Endothelial cell of umbilical vein (primary cell): ENCODE results near the gene GNAS. TPM values are rescaled to one million over a fixed set of nuclear protein-coding genes. Genes with fewer than 3 reads are reported as not detected.

Source experiments
- BruUV-seq: library from RNA; stranded (reverse); fragments of 400-500 nt; replicated peaks from 2 replicates; lab custom pipeline; 2021; lab: Mats Ljungman, UMichigan
- CTCF ChIA-PET: fragments of 300-600, 350-600 bp; sonication (Branson Sonifier 250); formaldehyde crosslinking; loops from one replicate; lab custom pipeline; 2021; ENCODE audit warnings: antibody characterized with exemption, inconsistent platforms; lab: Charles Lee
- POLR2A ChIA-PET: fragments of 300-600, 350-600 bp; sonication (Branson Sonifier 250); formaldehyde crosslinking; loops from one replicate; lab custom pipeline; 2021; ENCODE audit warnings: antibody characterized with exemption, inconsistent platforms; lab: Charles Lee
- DNase-seq: peaks from one replicate; pipeline ENCODE4 v3.0.0-alpha.2; 2011; ENCODE audit warnings: low read depth, low spot score
- FAIRE-seq: peaks from 2 replicates; lab custom pipeline; 2011; peaks lifted over from hg19 to GRCh38; lab: Jason Lieb, UNC
- H2AFZ ChIP-seq: 2 replicates; pipeline ENCODE4 v1.6.0; 2012; ENCODE audit warnings: low read depth, low read length, control low read depth, inconsistent platforms
- H3K27ac ChIP-seq: 2 replicates; pipeline ENCODE4 v1.5.1; 2011; ENCODE audit warnings: low read depth, mild to moderate bottlenecking, control low read depth, low read length, moderate library complexity; ENCODE audit not compliant: insufficient read depth
- H3K27me3 ChIP-seq, 2 experiments: 2 replicates each; pipeline versions ENCODE4 v1.6.0 to v1.6.1; 2011; ENCODE audit warnings: low read length in 2 of 2, mixed read lengths in 1 of 2; ENCODE audit not compliant: control insufficient read depth in 2 of 2, insufficient read depth in 2 of 2
- H3K36me3 ChIP-seq, 2 experiments: 2 replicates in 1 of 2; 3 replicates in 1 of 2; pipeline ENCODE4 v1.5.1; 2011; ENCODE audit warnings: low read length in 2 of 2, mild to moderate bottlenecking in 1 of 2, moderate library complexity in 1 of 2; ENCODE audit not compliant: control insufficient read depth in 2 of 2, insufficient read depth in 2 of 2; ENCODE audit errors: extremely low read depth in 1 of 2
- H3K4me1 ChIP-seq: 3 replicates; pipeline ENCODE4 v1.5.1; 2011; ENCODE audit warnings: mild to moderate bottlenecking, low read length; ENCODE audit not compliant: control insufficient read depth, insufficient read depth; ENCODE audit errors: extremely low read depth
- H3K4me2 ChIP-seq: 2 replicates; pipeline ENCODE4 v1.6.1; 2011; ENCODE audit warnings: low read length, control low read depth, mixed read lengths; ENCODE audit not compliant: insufficient read depth
- H3K4me3 ChIP-seq, 3 experiments: fragments of 200-600 bp in 1 of 3; sonication (generic), shearing (Covaris generic) in 1 of 3; replicated peaks in 1 of 3; 2 replicates each; pipeline ENCODE4 v1.5.1; 2011 to 2016; ENCODE audit warnings: control low read depth in 3 of 3, low read length in 3 of 3, mild to moderate bottlenecking in 2 of 3, inconsistent platforms in 1 of 3, low read depth in 1 of 3, moderate library complexity in 1 of 3; ENCODE audit not compliant: insufficient read depth in 1 of 3
- H3K79me2 ChIP-seq: 2 replicates; pipeline ENCODE4 v1.6.0; 2012; ENCODE audit warnings: low read length, inconsistent platforms; ENCODE audit not compliant: control insufficient read depth, insufficient read depth
- H3K9ac ChIP-seq: replicated peaks from 2 replicates; pipeline ENCODE3; 2011; ENCODE audit warnings: low read length, control low read depth; ENCODE audit not compliant: insufficient read depth; ENCODE audit errors: extremely low read depth
- H3K9me1 ChIP-seq: replicated peaks from 3 replicates; pipeline ENCODE4 v1.6.0; 2011; ENCODE audit warnings: mild to moderate bottlenecking, low read length; ENCODE audit not compliant: control insufficient read depth, insufficient read depth; ENCODE audit errors: extremely low read depth
- H3K9me3 ChIP-seq: replicated peaks from 2 replicates; pipeline ENCODE4 v1.5.1; 2012; ENCODE audit warnings: low read length, inconsistent platforms; ENCODE audit not compliant: control insufficient read depth, insufficient read depth
- H4K20me1 ChIP-seq: replicated peaks from 2 replicates; pipeline ENCODE3; 2011; ENCODE audit warnings: mild to moderate bottlenecking, low read length; ENCODE audit not compliant: control insufficient read depth, insufficient read depth; ENCODE audit errors: extremely low read depth
- EZH2 ChIP-seq: IDR thresholded peaks from 2 replicates; pipeline ENCODE4 v1.6.1; 2012; ENCODE audit warnings: borderline replicate concordance, low read depth, mild to moderate bottlenecking, moderate library complexity, low read length, inconsistent platforms; ENCODE audit not compliant: severe bottlenecking
- FOS ChIP-seq: IDR thresholded peaks from 2 replicates; pipeline ENCODE4 v1.6.1; 2011; ENCODE audit warnings: mild to moderate bottlenecking, low read length, moderate library complexity, borderline replicate concordance; ENCODE audit not compliant: insufficient read depth
- GATA2 ChIP-seq: IDR thresholded peaks from 2 replicates; pipeline ENCODE4 v1.7.0; 2011; ENCODE audit warnings: low read depth, mild to moderate bottlenecking, moderate library complexity, mixed read lengths, low read length; ENCODE audit not compliant: insufficient read length, insufficient read depth
- JUN ChIP-seq: IDR thresholded peaks from 2 replicates; pipeline ENCODE4 v1.6.1; 2011; ENCODE audit warnings: borderline replicate concordance, low read depth; ENCODE audit not compliant: insufficient read length, insufficient read depth
- MAX ChIP-seq: IDR thresholded peaks from 2 replicates; pipeline ENCODE4 v1.6.1; 2011; ENCODE audit not compliant: insufficient read depth, insufficient read length
- POLR2A ChIP-seq: IDR thresholded peaks from 2 replicates; pipeline ENCODE4 v1.6.1; 2012; ENCODE audit warnings: low read depth, mild to moderate bottlenecking, control low read depth, low read length
- POLR2AphosphoS5 ChIP-seq: IDR thresholded peaks from 2 replicates; pipeline ENCODE4 v1.6.1; 2012; ENCODE audit warnings: low read depth, mild to moderate bottlenecking, control low read depth, low read length, moderate library complexity; ENCODE audit not compliant: insufficient read depth
- dilution Hi-C: fragments of 300-500 bp; cut with MboI; formaldehyde crosslinking; loops from one replicate; pipeline ENCODE4 v1.15.0; 2019; ENCODE audit warnings: low sequenced_read_pairs; ENCODE audit not compliant: extremely low pct_ligation_motif_present
- intact Hi-C: fragments of 100-400 bp; cut with micrococcal nuclease; formaldehyde crosslinking; loops from one replicate; pipeline ENCODE4 v1.10.0; 2022
- polyA plus RNA-seq, 4 experiments: library from polyadenylated mRNA; depleted of rRNA in 3 of 4; stranded (reverse) in 3 of 4; unstranded in 1 of 4; fragments of >200 nt; gene quantifications; 2 replicates each; pipeline versions ENCODE4 v1.2.1 to v1.2.3, GENCODE V29; 2011 to 2012; ENCODE audit warnings: missing spikeins in 1 of 4
- total RNA-seq: library from RNA; stranded (reverse); gene quantifications from 2 replicates; pipeline ENCODE4 v1.2.3, GENCODE V29; 2021
- TF ChIP-seq, protein P1 (sequence below), 2 donors: IDR thresholded peaks; 1 replicate in 1 of 2; 2 replicates in 1 of 2; pipeline ENCODE4 v1.5.1; 2011; ENCODE audit warnings: low read length in 2 of 2, mild to moderate bottlenecking in 2 of 2, moderate library complexity in 2 of 2, control low read depth in 1 of 2, inconsistent platforms in 1 of 2, low read depth in 1 of 2; ENCODE audit not compliant: insufficient read depth in 1 of 2; ENCODE audit errors: extremely low read depth in 1 of 2

The GNAS gene
- total and polyA plus RNA-seq, 2 donors (not counting 3 experiments of a cell fraction or from before 2014, with no cell fraction given), result 1,141 to 1,882 TPM

GRCh38 chr20:58888103-58888502, 35.6 kb downstream of the GNAS start:
- TF ChIP-seq JUN (no peak), FOS (no peak), POLR2AphosphoS5 (no peak), MAX (no peak), POLR2A (no peak), GATA2 (no peak), EZH2 (no peak)
- TF ChIP-seq, protein P1, sequence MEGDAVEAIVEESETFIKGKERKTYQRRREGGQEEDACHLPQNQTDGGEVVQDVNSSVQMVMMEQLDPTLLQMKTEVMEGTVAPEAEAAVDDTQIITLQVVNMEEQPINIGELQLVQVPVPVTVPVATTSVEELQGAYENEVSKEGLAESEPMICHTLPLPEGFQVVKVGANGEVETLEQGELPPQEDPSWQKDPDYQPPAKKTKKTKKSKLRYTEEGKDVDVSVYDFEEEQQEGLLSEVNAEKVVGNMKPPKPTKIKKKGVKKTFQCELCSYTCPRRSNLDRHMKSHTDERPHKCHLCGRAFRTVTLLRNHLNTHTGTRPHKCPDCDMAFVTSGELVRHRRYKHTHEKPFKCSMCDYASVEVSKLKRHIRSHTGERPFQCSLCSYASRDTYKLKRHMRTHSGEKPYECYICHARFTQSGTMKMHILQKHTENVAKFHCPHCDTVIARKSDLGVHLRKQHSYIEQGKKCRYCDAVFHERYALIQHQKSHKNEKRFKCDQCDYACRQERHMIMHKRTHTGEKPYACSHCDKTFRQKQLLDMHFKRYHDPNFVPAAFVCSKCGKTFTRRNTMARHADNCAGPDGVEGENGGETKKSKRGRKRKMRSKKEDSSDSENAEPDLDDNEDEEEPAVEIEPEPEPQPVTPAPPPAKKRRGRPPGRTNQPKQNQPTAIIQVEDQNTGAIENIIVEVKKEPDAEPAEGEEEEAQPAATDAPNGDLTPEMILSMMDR (IDR thresholded peaks at IDR 0.05; ENCODE audit: extremely low read depth in 1 of 2, insufficient read depth in 1 of 2, low read depth in 1 of 2, low read length in 2 of 2), result no peak
- intact Hi-C loops (no loop called here), dilution Hi-C loops (no loop called here)
- TSS peak; percentile 53 for BruUV-seq
- Histone ChIP-seq H3K36me3 (no peaks in the 10 kb centered on the region), H3K4me1 (peaks cover 6% of the 10 kb centered on the region), H3K27me3 (peaks cover 4 to 9% of the 10 kb centered on the region in 2 experiments), H3K79me2 (peaks cover 15% of the 10 kb centered on the region), H3K9me3 (no peaks in the 10 kb centered on the region), H3K27ac (no peak overlapping the region), H3K9ac (peak overlapping the region; percentile 69), H3K9me1 (no peaks in the 10 kb centered on the region), H3K4me2 (peak overlapping the region; percentile 26), H4K20me1 (peaks cover under 1% of the 10 kb centered on the region), H2AFZ (no peak overlapping the region), H3K4me3 (peak overlapping the region in 2 of 3 experiments; percentile 56 to 91)
- no peak for FAIRE-seq
- ChIA-PET CTCF (no interaction called here), POLR2A (no interaction called here)
- DNase-seq, result no peak
